PC-9 (cell line): Measurements from ENCODE around the gene TCAP.

Experiments used
- CTCF ChIP-seq: fragments of 200-600 bp; sonication (generic); conservative IDR thresholded peaks from 2 replicates; pipeline ENCODE4 v1.6.1; 2017; ENCODE audit warnings: mixed run types, antibody characterized with exemption, mild to moderate bottlenecking, moderate library complexity
- EZH2 ChIP-seq: fragments of 200-600 bp; sonication (generic); IDR thresholded peaks from 2 replicates; pipeline ENCODE4 v1.8.0; 2017; ENCODE audit warnings: antibody characterized with exemption, low read depth

- TF ChIP-seq CTCF (peak; percentile 90), EZH2 (no peak)
These were observed 11.4 kb upstream of the TCAP start for GRCh38 chr17:39653662-39654331.
